SU-DHL-6 (cell line): ENCODE measurements around the gene NOX5.

Experiments used
- H2AFZ ChIP-seq: fragments of 200-600 bp; sonication (generic); 2 replicates; pipeline ENCODE4 v1.6.1; 2014; ENCODE audit warnings: low read depth, mild to moderate bottlenecking, moderate library complexity, mixed read lengths, antibody characterized with exemption, low read length; ENCODE audit not compliant: severe bottlenecking
- H3F3A ChIP-seq: fragments of 200-600 bp; shearing (Covaris generic); 2 replicates; pipeline ENCODE4 v1.6.0; 2016; ENCODE audit warnings: antibody characterized with exemption, mild to moderate bottlenecking; ENCODE audit not compliant: insufficient read depth
- H3K27ac ChIP-seq: fragments of 200-600 bp; sonication (generic); 2 replicates; pipeline ENCODE4 v1.5.1; 2016; ENCODE audit warnings: low read depth, mild to moderate bottlenecking, low read length, moderate library complexity, mixed read lengths
- H3K27me3 ChIP-seq: fragments of 200-600 bp; sonication (generic), shearing (Covaris generic); 2 replicates; pipeline ENCODE4 v1.6.0; 2014; ENCODE audit warnings: mild to moderate bottlenecking, low read length
- H3K36me3 ChIP-seq: fragments of 200-600 bp; sonication (generic); 2 replicates; pipeline ENCODE4 v1.6.1; 2014; ENCODE audit warnings: mild to moderate bottlenecking, low read length, mixed read lengths
- H3K4me2 ChIP-seq: fragments of 300-600, 200-600 bp; shearing (Covaris generic), sonication (generic); 2 replicates; pipeline ENCODE4 v1.6.0; 2014; ENCODE audit warnings: low read length, low read depth, mild to moderate bottlenecking; ENCODE audit not compliant: poor library complexity, severe bottlenecking
- H3K4me3 ChIP-seq: fragments of 200-600 bp; sonication (generic); 2 replicates; pipeline ENCODE4 v1.5.1; 2014; ENCODE audit warnings: antibody characterized with exemption, low read length, mild to moderate bottlenecking, mixed read lengths; ENCODE audit not compliant: insufficient read depth, poor library complexity, severe bottlenecking
- H3K79me2 ChIP-seq: fragments of 200-600 bp; sonication (generic); 2 replicates; pipeline ENCODE4 v1.6.1; 2014; ENCODE audit warnings: mild to moderate bottlenecking, low read length, moderate library complexity; ENCODE audit not compliant: insufficient read depth
- H3K9ac ChIP-seq: fragments of 200-600 bp; sonication (generic); 2 replicates; pipeline ENCODE4 v1.7.0; 2014; ENCODE audit warnings: mild to moderate bottlenecking, low read length
- H3K9me2 ChIP-seq: fragments of 200-600 bp; sonication (generic); replicated peaks from 2 replicates; pipeline ENCODE4 v1.6.1; 2014; ENCODE audit warnings: low read length; ENCODE audit not compliant: insufficient read depth
- H3K9me3 ChIP-seq: fragments of 200-600 bp; sonication (generic); 2 replicates; pipeline ENCODE4 v1.6.1; 2014; ENCODE audit warnings: low read length, mixed read lengths; ENCODE audit not compliant: insufficient read depth
- H4K20me1 ChIP-seq: fragments of 200-600 bp; sonication (generic); 2 replicates; pipeline ENCODE4 v1.6.1; 2014; ENCODE audit warnings: low read depth, mild to moderate bottlenecking, antibody characterized with exemption, low read length, moderate library complexity, mixed read lengths
- CTCF ChIP-seq: fragments of 200-600 bp; sonication (generic); IDR thresholded peaks from one replicate; pipeline ENCODE4 v1.5.1; 2017; ENCODE audit warnings: antibody characterized with exemption, mild to moderate bottlenecking, low read length, moderate library complexity; ENCODE audit not compliant: insufficient read depth, poor library complexity, severe bottlenecking
- EZH2phosphoT487 ChIP-seq: fragments of 200-600 bp; sonication (generic), shearing (Covaris generic); conservative IDR thresholded peaks from 2 replicates; pipeline ENCODE4 v1.6.1; 2018; ENCODE audit warnings: mild to moderate bottlenecking, antibody characterized with exemption, low read length, moderate library complexity, mixed read lengths

The NOX5 gene

GRCh38 chr15:69008056-69008455, 6.4 kb upstream of the NOX5 start:
- H3K9ac ChIP-seq: no peak overlapping the region
- H4K20me1 ChIP-seq: no peaks in the 10 kb centered on the region
- no peaks in the 10 kb centered on the region for H3K9me2 ChIP-seq
- H3K4me3 ChIP-seq: no peak overlapping the region
- no peaks in the 10 kb centered on the region for H3K27me3 ChIP-seq
- no peaks in the 10 kb centered on the region for H3F3A ChIP-seq
- H3K27ac ChIP-seq: no peak overlapping the region
- TF ChIP-seq CTCF: no peak
- no peak for TF ChIP-seq EZH2phosphoT487
- H3K79me2 ChIP-seq: no peaks in the 10 kb centered on the region
- H3K4me2 ChIP-seq: no peak overlapping the region
- H2AFZ ChIP-seq: no peak overlapping the region
- H3K36me3 ChIP-seq: no peaks in the 10 kb centered on the region; the same call in 1 of the 2 replicates
- H3K9me3 ChIP-seq: peaks cover 13% of the 10 kb centered on the region; the same call in 1 of the 2 replicates

- no peaks in the 10 kb centered on the region for H4K20me1 ChIP-seq
- H3F3A ChIP-seq: no peaks in the 10 kb centered on the region
- no peak overlapping the region for H2AFZ ChIP-seq
- peaks cover 13% of the 10 kb centered on the region; the same call in 1 of the 2 replicates for H3K9me3 ChIP-seq
- H3K27ac ChIP-seq: no peak overlapping the region
- no peak overlapping the region for H3K4me3 ChIP-seq
- H3K4me2 ChIP-seq: no peak overlapping the region
- no peaks in the 10 kb centered on the region for H3K79me2 ChIP-seq
- TF ChIP-seq CTCF (no peak), EZH2phosphoT487 (no peak)
- H3K9ac ChIP-seq: no peak overlapping the region
- no peaks in the 10 kb centered on the region; the same call in 1 of the 2 replicates for H3K36me3 ChIP-seq
- no peaks in the 10 kb centered on the region for H3K27me3 ChIP-seq
- H3K9me2 ChIP-seq: no peaks in the 10 kb centered on the region
Measured at GRCh38 chr15:69009341-69009740, 5.2 kb upstream of the NOX5 start.

- Histone ChIP-seq H3K27ac (no peak overlapping the region), H3F3A (no peaks in the 10 kb centered on the region), H2AFZ (no peak overlapping the region), H3K36me3 (no peaks in the 10 kb centered on the region; the same call in 1 of the 2 replicates), H3K79me2 (no peaks in the 10 kb centered on the region), H3K9me2 (no peaks in the 10 kb centered on the region), H3K9ac (no peak overlapping the region), H3K9me3 (peaks cover 13% of the 10 kb centered on the region; the same call in 1 of the 2 replicates), H3K4me2 (no peak overlapping the region), H3K4me3 (no peak overlapping the region), H3K27me3 (no peaks in the 10 kb centered on the region), H4K20me1 (no peaks in the 10 kb centered on the region)
- TF ChIP-seq EZH2phosphoT487 (no peak), CTCF (no peak)
Measured at GRCh38 chr15:69011641-69012040, 2.9 kb upstream of the NOX5 start.
